ENCODE results near the gene MDC1. TPM values are rescaled to one million over a fixed set of nuclear protein-coding genes. Genes with fewer than 3 reads are reported as not detected.
A peak's percentile ranks its signal among the peaks of the same experiment; 100 is the strongest.

MDC1 gene
- polyA plus RNA-seq, 1 of the 3 experiments (the other 2 are of a cell fraction): 10.4 TPM

DNA sequence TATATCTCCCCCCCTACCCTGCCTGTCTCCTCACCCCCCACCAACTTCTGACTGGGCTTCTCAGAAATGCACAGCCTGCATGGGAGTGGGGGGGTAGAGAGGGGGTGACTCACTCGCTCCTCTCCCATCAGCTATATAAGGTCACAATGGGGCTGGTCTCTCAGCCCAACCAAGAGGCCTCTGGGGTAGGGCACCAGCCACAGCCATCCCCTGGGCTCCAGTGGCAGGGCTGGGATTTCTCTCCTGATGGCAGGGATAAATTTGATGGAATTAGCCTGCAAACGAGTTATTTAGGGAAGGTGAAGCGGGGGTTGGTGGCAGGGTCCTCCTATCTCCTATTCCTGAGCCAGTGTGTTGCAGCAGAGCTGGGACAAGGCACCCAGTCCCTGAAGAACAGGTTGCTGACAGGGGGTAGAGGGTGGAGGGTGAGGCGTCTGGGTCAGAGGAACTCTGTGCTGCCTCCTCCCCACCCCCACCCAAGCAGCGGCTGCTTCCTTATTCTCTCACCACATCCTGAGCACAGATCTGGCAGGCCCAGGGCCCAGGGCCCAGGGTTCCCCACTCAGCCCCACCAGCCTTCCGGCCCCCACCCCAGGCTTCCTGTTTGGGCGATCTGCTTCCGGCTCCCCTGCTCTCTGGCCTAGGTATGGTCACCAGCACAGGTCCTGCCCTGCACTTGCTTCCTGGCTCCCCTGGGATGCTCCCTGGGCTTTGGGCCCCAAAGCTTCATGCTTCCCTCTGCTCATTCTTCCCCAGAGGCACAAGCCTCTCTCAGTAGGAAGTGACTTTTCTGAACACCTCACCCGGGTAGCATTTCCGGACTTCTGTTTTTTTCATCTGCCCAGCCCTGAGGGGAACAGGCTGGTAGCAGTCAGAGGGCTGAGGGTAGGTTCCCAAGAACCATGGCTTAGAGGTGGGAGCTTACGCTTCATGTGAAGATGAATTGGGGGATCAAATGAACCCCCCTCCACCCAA lies 34.7 kb downstream of the MDC1 start:
- POLR2A ChIA-PET: interaction anchor here (0.6 to 1.4 kb wide), 7 partner anchors 9 to 219 kb away, joined by 3 to 4 read pairs (median 4); partner anchors contain the start of gene MDC1
- no peak overlapping the region for H2AFZ ChIP-seq (ENCODE audit: low read depth)
- H3K79me2 ChIP-seq (ENCODE audit: insufficient read depth): peaks cover 99% of the 10 kb centered on the region
- H3K4me1 ChIP-seq (ENCODE audit: control insufficient read depth in 1 of 2, insufficient read depth in 2 of 2, low read depth in 1 of 2, low read length in 1 of 2): peaks cover 16 to 57% of the 10 kb centered on the region in 2 experiments; a peak in 3 of 4 replicates
- CTCF ChIA-PET: interaction anchor here (0.6 to 29.8 kb wide), 7 partner anchors 9 to 201 kb away, joined by 3 to 838 read pairs (median 4); partner anchors contain the start of genes DHX16, FLOT1, MDC1 and NRM
- peak overlapping the region; percentile 98 for H3K4me2 ChIP-seq
- no peaks in the 10 kb centered on the region for H3K9me3 ChIP-seq
- peak; percentile 84 for DNase-seq
- peaks cover 8 to 36% of the 10 kb centered on the region in 2 experiments for H3K36me3 ChIP-seq (replicated peaks in 1 of 2; ENCODE audit: control insufficient read depth in 1 of 2, insufficient read depth in 2 of 2, low read length in 1 of 2)
- peaks cover 34% of the 10 kb centered on the region for H4K20me1 ChIP-seq (ENCODE audit: insufficient read depth)
- no peaks in the 10 kb centered on the region for H3K27me3 ChIP-seq (ENCODE audit: insufficient read depth)
- no peaks in the 10 kb centered on the region for H3K9me2 ChIP-seq
- peak overlapping the region; percentile 93 to 97 for H3K27ac ChIP-seq (ENCODE audit: low read depth in 2 of 2, low read length in 1 of 2)
- H3K4me3 ChIP-seq (ENCODE audit: low read depth in 2 of 2, low read length in 1 of 2): peak overlapping the region; percentile 74 to 77
- peak overlapping the region; percentile 97 for H3K9ac ChIP-seq
- WGBS (ENCODE audit: low lambda C conversion rate): 8% methylated on average over 9 of the region's 11 CpGs
- H3F3A ChIP-seq (replicated peaks; ENCODE audit: insufficient read depth): peaks cover 35% of the 10 kb centered on the region
- TF ChIP-seq JUND (IDR thresholded peaks at IDR 0.05): peak; percentile 92
- no peak for TF ChIP-seq RCOR1 (IDR thresholded peaks at IDR 0.05; ENCODE audit: low read length)
- TF ChIP-seq, protein P1, sequence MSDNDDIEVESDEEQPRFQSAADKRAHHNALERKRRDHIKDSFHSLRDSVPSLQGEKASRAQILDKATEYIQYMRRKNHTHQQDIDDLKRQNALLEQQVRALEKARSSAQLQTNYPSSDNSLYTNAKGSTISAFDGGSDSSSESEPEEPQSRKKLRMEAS (IDR thresholded peaks at IDR 0.05; ENCODE audit: low read depth): peak; percentile 62; the same call in 1 of the 2 replicates
- TF ChIP-seq, protein P2, sequence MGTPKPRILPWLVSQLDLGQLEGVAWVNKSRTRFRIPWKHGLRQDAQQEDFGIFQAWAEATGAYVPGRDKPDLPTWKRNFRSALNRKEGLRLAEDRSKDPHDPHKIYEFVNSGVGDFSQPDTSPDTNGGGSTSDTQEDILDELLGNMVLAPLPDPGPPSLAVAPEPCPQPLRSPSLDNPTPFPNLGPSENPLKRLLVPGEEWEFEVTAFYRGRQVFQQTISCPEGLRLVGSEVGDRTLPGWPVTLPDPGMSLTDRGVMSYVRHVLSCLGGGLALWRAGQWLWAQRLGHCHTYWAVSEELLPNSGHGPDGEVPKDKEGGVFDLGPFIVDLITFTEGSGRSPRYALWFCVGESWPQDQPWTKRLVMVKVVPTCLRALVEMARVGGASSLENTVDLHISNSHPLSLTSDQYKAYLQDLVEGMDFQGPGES (IDR thresholded peaks at IDR 0.05; ENCODE audit: low read depth, low read length): no peak
- no peak for TF ChIP-seq FOXM1 (IDR thresholded peaks at IDR 0.05; ENCODE audit: low read depth)
- peak; percentile 19; the same call in 1 of the 2 replicates for TF ChIP-seq YY1 (IDR thresholded peaks at IDR 0.05; ENCODE audit: low read depth)
- no peak for TF ChIP-seq EZH2phosphoT487 (IDR thresholded peaks at IDR 0.05; ENCODE audit: borderline replicate concordance, low read depth)
- peak; percentile 33; the same call in 1 of the 2 replicates for TF ChIP-seq SIN3A (IDR thresholded peaks at IDR 0.05; ENCODE audit: borderline replicate concordance, low read depth, low read length)
- TF ChIP-seq GATA2 (CRISPR knock-in tag; IDR thresholded peaks at IDR 0.05): no peak
- TF ChIP-seq MXI1 (IDR thresholded peaks at IDR 0.05; ENCODE audit: low read depth, low read length): peak; percentile 32; the same call in 1 of the 2 replicates
- peak; percentile 53; the same call in 1 of the 2 replicates for TF ChIP-seq RXRA (IDR thresholded peaks at IDR 0.05; ENCODE audit: borderline replicate concordance, low read depth)
- TF ChIP-seq, protein P3, sequence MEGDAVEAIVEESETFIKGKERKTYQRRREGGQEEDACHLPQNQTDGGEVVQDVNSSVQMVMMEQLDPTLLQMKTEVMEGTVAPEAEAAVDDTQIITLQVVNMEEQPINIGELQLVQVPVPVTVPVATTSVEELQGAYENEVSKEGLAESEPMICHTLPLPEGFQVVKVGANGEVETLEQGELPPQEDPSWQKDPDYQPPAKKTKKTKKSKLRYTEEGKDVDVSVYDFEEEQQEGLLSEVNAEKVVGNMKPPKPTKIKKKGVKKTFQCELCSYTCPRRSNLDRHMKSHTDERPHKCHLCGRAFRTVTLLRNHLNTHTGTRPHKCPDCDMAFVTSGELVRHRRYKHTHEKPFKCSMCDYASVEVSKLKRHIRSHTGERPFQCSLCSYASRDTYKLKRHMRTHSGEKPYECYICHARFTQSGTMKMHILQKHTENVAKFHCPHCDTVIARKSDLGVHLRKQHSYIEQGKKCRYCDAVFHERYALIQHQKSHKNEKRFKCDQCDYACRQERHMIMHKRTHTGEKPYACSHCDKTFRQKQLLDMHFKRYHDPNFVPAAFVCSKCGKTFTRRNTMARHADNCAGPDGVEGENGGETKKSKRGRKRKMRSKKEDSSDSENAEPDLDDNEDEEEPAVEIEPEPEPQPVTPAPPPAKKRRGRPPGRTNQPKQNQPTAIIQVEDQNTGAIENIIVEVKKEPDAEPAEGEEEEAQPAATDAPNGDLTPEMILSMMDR (IDR thresholded peaks at IDR 0.05): no peak
- 0 out of 2 replicates have a peak, but pooled peaks have one; percentile 31 for TF ChIP-seq TEAD4 (IDR thresholded peaks at IDR 0.05; ENCODE audit: borderline replicate concordance, insufficient read depth)
- TF ChIP-seq, protein P4, sequence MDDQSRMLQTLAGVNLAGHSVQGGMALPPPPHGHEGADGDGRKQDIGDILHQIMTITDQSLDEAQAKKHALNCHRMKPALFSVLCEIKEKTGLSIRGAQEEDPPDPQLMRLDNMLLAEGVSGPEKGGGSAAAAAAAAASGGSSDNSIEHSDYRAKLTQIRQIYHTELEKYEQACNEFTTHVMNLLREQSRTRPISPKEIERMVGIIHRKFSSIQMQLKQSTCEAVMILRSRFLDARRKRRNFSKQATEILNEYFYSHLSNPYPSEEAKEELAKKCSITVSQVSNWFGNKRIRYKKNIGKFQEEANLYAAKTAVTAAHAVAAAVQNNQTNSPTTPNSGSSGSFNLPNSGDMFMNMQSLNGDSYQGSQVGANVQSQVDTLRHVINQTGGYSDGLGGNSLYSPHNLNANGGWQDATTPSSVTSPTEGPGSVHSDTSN (IDR thresholded peaks at IDR 0.05): 0 out of 2 replicates have a peak, but pooled peaks have one; percentile 27
- no peak for TF ChIP-seq NFIC (IDR thresholded peaks at IDR 0.05; ENCODE audit: borderline replicate concordance)
- TF ChIP-seq POLR2AphosphoS5 (IDR thresholded peaks at IDR 0.05; ENCODE audit: low read depth, low read length): peak; percentile 78
- TF ChIP-seq NRF1 (IDR thresholded peaks at IDR 0.05; ENCODE audit: low read depth, low read length): no peak
- TF ChIP-seq TCF12 (IDR thresholded peaks at IDR 0.05): peak; percentile 50; the same call in 1 of the 2 replicates
- no peak for TF ChIP-seq FOXJ3 (CRISPR knock-in tag; IDR thresholded peaks at IDR 0.05)
- peak; percentile 97 for TF ChIP-seq FOSL2 (IDR thresholded peaks at IDR 0.05; ENCODE audit: borderline replicate concordance, low read depth)
- 0 out of 2 replicates have a peak, but pooled peaks have one; percentile 1 for TF ChIP-seq RAD21 (IDR thresholded peaks at IDR 0.05; ENCODE audit: low read length)
- no peak for TF ChIP-seq MEF2A (IDR thresholded peaks at IDR 0.05; ENCODE audit: borderline replicate concordance, low read depth)
- TF ChIP-seq USF2 (IDR thresholded peaks at IDR 0.05; ENCODE audit: borderline replicate concordance, low read depth, low read length): no peak
- TF ChIP-seq GABPA (IDR thresholded peaks at IDR 0.05; ENCODE audit: low read depth): peak; percentile 79
- TF ChIP-seq, protein P5, sequence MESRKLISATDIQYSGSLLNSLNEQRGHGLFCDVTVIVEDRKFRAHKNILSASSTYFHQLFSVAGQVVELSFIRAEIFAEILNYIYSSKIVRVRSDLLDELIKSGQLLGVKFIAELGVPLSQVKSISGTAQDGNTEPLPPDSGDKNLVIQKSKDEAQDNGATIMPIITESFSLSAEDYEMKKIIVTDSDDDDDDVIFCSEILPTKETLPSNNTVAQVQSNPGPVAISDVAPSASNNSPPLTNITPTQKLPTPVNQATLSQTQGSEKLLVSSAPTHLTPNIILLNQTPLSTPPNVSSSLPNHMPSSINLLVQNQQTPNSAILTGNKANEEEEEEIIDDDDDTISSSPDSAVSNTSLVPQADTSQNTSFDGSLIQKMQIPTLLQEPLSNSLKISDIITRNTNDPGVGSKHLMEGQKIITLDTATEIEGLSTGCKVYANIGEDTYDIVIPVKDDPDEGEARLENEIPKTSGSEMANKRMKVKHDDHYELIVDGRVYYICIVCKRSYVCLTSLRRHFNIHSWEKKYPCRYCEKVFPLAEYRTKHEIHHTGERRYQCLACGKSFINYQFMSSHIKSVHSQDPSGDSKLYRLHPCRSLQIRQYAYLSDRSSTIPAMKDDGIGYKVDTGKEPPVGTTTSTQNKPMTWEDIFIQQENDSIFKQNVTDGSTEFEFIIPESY (IDR thresholded peaks at IDR 0.05; ENCODE audit: borderline replicate concordance, low read depth): 0 out of 2 replicates have a peak, but pooled peaks have one; percentile 11

All from SK-N-SH (cell line).